Activated T-cell treated with anti-CD3 and anti-CD28 coated beads, Interleukin-2, amount 50 U/mL, for 24 hours (primary cell): ENCODE data around the gene TMEM39B.
"Not testable (repeated sequence)": the region's sequence is repeated elsewhere in the genome, so short reads cannot be mapped to it uniquely, and the experiment has no call there.

ENCODE experiments used
- DNase-seq: peaks from one replicate; pipeline ENCODE4 v3.0.0-alpha.2; 2020
- H3K27ac Mint-ChIP-seq: 2 replicates; pipeline ENCODE4 v1.8.0; 2020; ENCODE audit warnings: mild to moderate bottlenecking, mixed read lengths
- H3K27me3 Mint-ChIP-seq: 2 replicates; pipeline ENCODE4 v1.8.0; 2020; ENCODE audit warnings: mixed read lengths
- H3K36me3 Mint-ChIP-seq: 2 replicates; pipeline ENCODE4 v1.8.0; 2020; ENCODE audit warnings: low read depth, mixed read lengths
- H3K4me1 Mint-ChIP-seq: 2 replicates; pipeline ENCODE4 v1.8.0; 2020; ENCODE audit warnings: low read depth, mixed read lengths
- H3K4me3 Mint-ChIP-seq: 2 replicates; pipeline ENCODE4 v1.8.0; 2020; ENCODE audit warnings: mild to moderate bottlenecking, moderate library complexity, mixed read lengths
- H3K9me3 Mint-ChIP-seq: 2 replicates; pipeline ENCODE4 v1.8.0; 2020; ENCODE audit warnings: mixed read lengths

TMEM39B gene

GRCh38 chr1:32055416-32055815 lies 17.3 kb upstream of the TMEM39B start:
- Mint-ChIP-seq H3K9me3 (no peaks in the 10 kb centered on the region), H3K27me3 (no peaks in the 10 kb centered on the region), H3K27ac (peak overlapping the region; percentile 45), H3K36me3 (peaks cover 90% of the 10 kb centered on the region), H3K4me3 (no peak overlapping the region), H3K4me1 (peaks cover 3% of the 10 kb centered on the region)
- DNase-seq, result no peak

DNA sequence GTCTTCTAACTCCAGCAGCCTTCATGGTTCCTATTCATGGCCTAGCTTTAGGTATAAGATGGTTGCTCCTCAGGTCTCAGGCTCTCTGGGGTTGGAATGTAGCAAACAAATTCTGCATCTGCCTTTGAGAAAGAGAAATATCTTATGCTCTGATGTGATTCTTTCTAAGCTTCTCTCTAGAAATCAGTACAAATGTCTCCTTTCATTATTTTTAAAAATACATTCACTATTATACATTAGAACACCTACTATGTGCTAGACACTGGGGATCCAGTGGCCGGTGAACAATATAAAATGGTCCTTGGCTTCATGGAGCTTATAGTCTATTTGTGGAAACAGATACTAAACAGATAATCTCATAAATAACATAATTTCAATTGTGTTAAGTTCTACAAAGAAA lies 16.1 kb upstream of the TMEM39B start:
- peak overlapping the region; percentile 65 for H3K27ac Mint-ChIP-seq
- no peak for DNase-seq
- peaks cover 4% of the 10 kb centered on the region for H3K4me1 Mint-ChIP-seq
- H3K27me3 Mint-ChIP-seq, result no peaks in the 10 kb centered on the region
- H3K36me3 Mint-ChIP-seq, result peaks cover 91% of the 10 kb centered on the region
- H3K9me3 Mint-ChIP-seq, result no peaks in the 10 kb centered on the region
- H3K4me3 Mint-ChIP-seq, result no peak overlapping the region

- Mint-ChIP-seq H3K4me1 (peaks cover 5% of the 10 kb centered on the region), H3K4me3 (no peak overlapping the region), H3K27me3 (no peaks in the 10 kb centered on the region), H3K9me3 (no peaks in the 10 kb centered on the region), H3K27ac (peak overlapping the region; percentile 58), H3K36me3 (peaks cover 74% of the 10 kb centered on the region)
- DNase-seq, result no peak
These were observed 11.8 kb upstream of the TMEM39B start for GRCh38 chr1:32060914-32061313.

- Mint-ChIP-seq H3K27me3 (no peaks in the 10 kb centered on the region), H3K4me1 (peaks cover 10% of the 10 kb centered on the region), H3K27ac (peak overlapping the region; percentile 77), H3K9me3 (no peaks in the 10 kb centered on the region), H3K36me3 (peaks cover 60% of the 10 kb centered on the region), H3K4me3 (no peak overlapping the region)
- no peak for DNase-seq
These were observed 9.9 kb upstream of the TMEM39B start for GRCh38 chr1:32062867-32063230.

DNA sequence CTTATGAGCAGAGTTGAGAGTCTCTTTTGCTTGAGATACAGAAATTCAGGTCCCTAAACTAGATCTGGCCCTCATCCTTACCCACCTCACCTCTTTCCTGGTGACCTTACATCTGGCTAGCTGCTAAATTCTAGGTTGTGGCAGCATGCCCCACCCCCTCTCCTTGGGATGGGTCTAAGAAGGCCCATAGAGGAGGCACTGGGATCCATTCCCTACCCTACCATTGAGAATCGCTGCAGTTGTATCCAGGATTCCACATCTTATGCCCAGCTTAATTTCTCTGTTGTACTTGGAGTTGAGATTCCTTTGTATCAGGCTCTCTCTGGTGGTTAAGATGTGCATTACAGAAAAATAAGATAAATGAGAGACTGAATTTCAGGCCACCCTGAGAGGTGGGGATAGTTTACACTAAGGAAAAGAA lies 9.5 kb upstream of the TMEM39B start:
- H3K36me3 Mint-ChIP-seq, result peaks cover 56% of the 10 kb centered on the region
- H3K4me1 Mint-ChIP-seq, result peaks cover 10% of the 10 kb centered on the region
- H3K27me3 Mint-ChIP-seq, result no peaks in the 10 kb centered on the region
- no peak for DNase-seq
- no peaks in the 10 kb centered on the region for H3K9me3 Mint-ChIP-seq
- H3K4me3 Mint-ChIP-seq, result no peak overlapping the region
- H3K27ac Mint-ChIP-seq, result peak overlapping the region; percentile 77

- Mint-ChIP-seq H3K4me1 (peaks cover 10% of the 10 kb centered on the region), H3K36me3 (peaks cover 30% of the 10 kb centered on the region), H3K27ac (peak overlapping the region; percentile 66)
- H3K9me3 Mint-ChIP-seq, H3K27me3 Mint-ChIP-seq, DNase-seq, H3K4me3 Mint-ChIP-seq: not testable (repeated sequence)
These were observed 6.9 kb upstream of the TMEM39B start for GRCh38 chr1:32065613-32066488.

- DNase-seq, result no peak
- Mint-ChIP-seq H3K4me1 (peaks cover 10% of the 10 kb centered on the region), H3K4me3 (no peak overlapping the region), H3K27ac (peak overlapping the region; percentile 29), H3K27me3 (no peaks in the 10 kb centered on the region), H3K9me3 (no peaks in the 10 kb centered on the region), H3K36me3 (peaks cover 24% of the 10 kb centered on the region)
These were observed 6.3 kb upstream of the TMEM39B start for GRCh38 chr1:32066489-32066873.

DNA sequence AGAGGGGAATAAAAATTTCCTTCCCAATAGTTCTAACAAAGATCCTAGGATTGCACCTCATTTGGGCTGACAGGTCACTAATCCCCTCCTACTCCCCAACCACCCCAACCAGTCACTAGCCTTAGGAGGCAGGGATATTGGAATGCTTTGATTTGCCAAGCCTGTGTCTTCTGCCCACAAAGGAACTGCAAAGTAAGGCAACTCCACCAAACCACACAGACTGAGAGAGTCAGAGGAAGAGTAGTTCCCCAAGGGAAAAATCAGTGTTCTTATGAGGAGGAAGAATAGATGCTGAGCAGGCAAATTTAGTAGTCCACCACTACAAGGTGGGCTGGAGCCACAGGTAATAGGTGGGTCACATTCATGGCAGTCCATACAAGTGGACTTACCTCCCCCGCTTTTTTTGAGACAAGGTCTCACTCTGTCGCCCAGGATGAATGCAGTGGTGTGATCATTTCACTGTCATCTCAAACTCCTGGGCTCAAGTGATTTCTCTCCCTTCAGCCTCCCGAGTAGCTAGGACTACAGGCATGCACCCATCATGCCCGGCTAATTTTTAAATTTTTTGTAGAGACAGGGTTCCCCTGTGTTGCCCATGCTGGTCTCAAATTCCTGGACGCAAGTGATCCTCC lies 3.7 kb upstream of the TMEM39B start:
- Mint-ChIP-seq H3K4me3 (no peak overlapping the region), H3K36me3 (peaks cover 14% of the 10 kb centered on the region), H3K27ac (no peak overlapping the region), H3K4me1 (peaks cover 25% of the 10 kb centered on the region), H3K27me3 (no peaks in the 10 kb centered on the region), H3K9me3 (no peaks in the 10 kb centered on the region)
- DNase-seq, result no peak

- Mint-ChIP-seq H3K9me3 (no peaks in the 10 kb centered on the region), H3K27me3 (no peaks in the 10 kb centered on the region), H3K27ac (peak overlapping the region; percentile 97), H3K4me3 (peak overlapping the region; percentile 93), H3K4me1 (peaks cover 34% of the 10 kb centered on the region), H3K36me3 (peaks cover 24% of the 10 kb centered on the region)
- no peak for DNase-seq
These were observed 749 bp upstream of the TMEM39B start for GRCh38 chr1:32071758-32072621.

- H3K4me1 Mint-ChIP-seq, result peaks cover 34% of the 10 kb centered on the region
These were observed 825 bp downstream of the TMEM39B start for GRCh38 chr1:32073299-32074229.

DNA sequence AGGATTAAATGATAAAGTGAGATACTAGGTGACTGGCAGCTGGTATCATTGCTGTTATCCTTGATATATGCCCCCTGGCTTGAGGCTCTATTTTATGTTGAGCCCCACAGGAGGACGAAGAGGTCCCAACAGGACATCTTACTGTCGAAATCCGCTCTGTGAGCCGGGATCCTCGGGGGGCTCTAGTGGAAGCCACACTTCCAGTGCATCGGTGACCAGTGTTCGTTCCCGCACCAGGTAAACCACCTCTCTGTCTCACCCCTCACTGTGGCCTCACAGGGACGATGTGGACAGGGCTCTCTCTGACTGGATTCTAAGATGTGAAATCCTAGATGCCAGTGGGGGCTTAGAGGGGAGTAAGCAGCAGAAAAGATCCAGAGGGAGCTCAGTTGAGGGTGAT lies 2.1 kb downstream of the TMEM39B start:
- Mint-ChIP-seq H3K27me3 (no peaks in the 10 kb centered on the region), H3K9me3 (no peaks in the 10 kb centered on the region), H3K4me3 (no peak overlapping the region), H3K36me3 (peaks cover 49% of the 10 kb centered on the region), H3K27ac (peak overlapping the region; percentile 38), H3K4me1 (peaks cover 34% of the 10 kb centered on the region)
- DNase-seq, result no peak

More at GRCh38 chr1:32073299-32074229, 825 bp downstream of the TMEM39B start:
- H3K27ac Mint-ChIP-seq, result peak overlapping the region; percentile 97
- no peaks in the 10 kb centered on the region for H3K27me3 Mint-ChIP-seq
- no peaks in the 10 kb centered on the region for H3K9me3 Mint-ChIP-seq
- H3K36me3 Mint-ChIP-seq, result peaks cover 40% of the 10 kb centered on the region
- peak overlapping the region; percentile 93 for H3K4me3 Mint-ChIP-seq
- DNase-seq, result no peak

DNA sequence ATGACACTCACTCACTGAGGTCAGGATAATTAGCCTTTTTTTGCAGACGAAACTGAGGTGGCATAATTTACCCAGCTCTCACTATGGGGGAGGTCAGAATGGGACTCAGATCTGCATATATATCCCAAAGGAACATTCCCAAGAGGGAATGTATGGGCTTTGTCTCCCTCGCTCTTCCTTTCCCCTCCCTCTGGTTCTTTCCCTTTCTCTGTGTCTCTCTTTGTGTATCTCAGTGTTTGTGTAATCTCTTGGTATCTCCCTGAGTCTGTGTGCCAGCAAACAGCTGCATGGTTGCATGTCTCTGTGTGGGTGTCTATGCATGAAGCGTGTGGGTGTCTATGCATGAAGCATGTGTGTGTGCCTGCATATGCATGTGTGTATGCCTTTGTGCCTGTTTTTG lies 4.7 kb downstream of the TMEM39B start:
- Mint-ChIP-seq H3K4me1 (peaks cover 26% of the 10 kb centered on the region), H3K27ac (peak overlapping the region; percentile 32), H3K9me3 (no peaks in the 10 kb centered on the region), H3K4me3 (no peak overlapping the region), H3K36me3 (peaks cover 66% of the 10 kb centered on the region), H3K27me3 (no peaks in the 10 kb centered on the region)
- DNase-seq, result no peak

- no peaks in the 10 kb centered on the region for H3K4me1 Mint-ChIP-seq
- no peak overlapping the region for H3K27ac Mint-ChIP-seq
- no peaks in the 10 kb centered on the region for H3K27me3 Mint-ChIP-seq
- no peak overlapping the region for H3K4me3 Mint-ChIP-seq
- no peak for DNase-seq
- no peaks in the 10 kb centered on the region for H3K9me3 Mint-ChIP-seq
- H3K36me3 Mint-ChIP-seq, result peaks cover 69% of the 10 kb centered on the region
These were observed 9.3 kb downstream of the TMEM39B start for GRCh38 chr1:32082022-32082421.

DNA sequence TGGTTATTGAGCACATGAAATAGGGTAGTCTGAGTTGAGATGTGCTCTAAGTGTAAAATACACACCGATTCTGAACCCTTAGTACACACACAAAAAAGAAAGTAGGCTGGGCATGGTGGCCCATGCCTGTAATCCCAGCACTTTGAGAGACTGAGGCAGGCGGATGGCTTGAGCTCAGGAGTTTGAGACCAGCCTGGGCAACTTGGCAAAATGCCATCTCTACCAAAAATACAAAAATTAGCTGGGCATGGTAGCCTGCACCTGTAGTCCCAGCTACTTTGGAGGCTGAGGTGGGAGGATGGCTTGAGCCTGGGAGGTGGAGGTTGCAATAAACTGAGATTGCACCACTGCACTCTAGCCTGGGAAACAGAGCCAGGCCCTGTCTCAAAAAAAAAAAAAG lies 13.6 kb downstream of the TMEM39B start:
- not testable (repeated sequence) for H3K4me3 Mint-ChIP-seq, H3K27me3 Mint-ChIP-seq, H3K27ac Mint-ChIP-seq, DNase-seq, H3K9me3 Mint-ChIP-seq, H3K4me1 Mint-ChIP-seq
- H3K36me3 Mint-ChIP-seq, result peaks cover 56% of the 10 kb centered on the region
